ENCODE results near the gene MAP7D1. TPM values are rescaled to one million over a fixed set of nuclear protein-coding genes. Genes with fewer than 3 reads are reported as not detected.

Gene MAP7D1
- total RNA-seq, 4 donors from 2014 or later: 376 to 967 (median 474) TPM

GRCh38 chr1:36148821-36149236, 7.1 kb upstream of the MAP7D1 start:
- H3K27ac ChIP-seq: peak overlapping the region; percentile 90 to 100 (median 98)
- peaks cover 37 to 54% of the 10 kb centered on the region in 2 donors for H3K4me1 ChIP-seq
- no peaks in the 10 kb centered on the region for H3K9me3 ChIP-seq
- H3K4me3 ChIP-seq: peak overlapping the region; percentile 70 to 89 (median 80)
- ATAC-seq: no peak
- DNase-seq: no peak
- intact Hi-C loops (cut with DNase I; ENCODE audit: low total_unique reads): loop anchor here (1.0 to 2.0 kb wide), 6 partner anchors 26 to 1710 kb away; partner anchors contain the start of genes MTF1 and THRAP3
- no peaks in the 10 kb centered on the region for H3K27me3 ChIP-seq
- TF ChIP-seq CTCF (IDR thresholded peaks at IDR 0.05 in 4 of 5, conservative IDR thresholded peaks at IDR 0.05 in 1 of 5) (no peak), POLR2A (IDR thresholded peaks at IDR 0.05) (no peak)
- in situ Hi-C loops (cut with MboI; ENCODE audit: low sequenced_read_pairs in 4 of 4): loop anchor here in 1 of 4 donors (10.0 kb wide), 1 partner anchor 54 kb away; no protein-coding TSS in a partner anchor
- peaks cover 0 to 4% of the 10 kb centered on the region in 2 donors for H3K36me3 ChIP-seq

- peak; percentile 78 to 87 for ATAC-seq
- TF ChIP-seq CTCF (IDR thresholded peaks at IDR 0.05 in 4 of 5, conservative IDR thresholded peaks at IDR 0.05 in 1 of 5) (peak; percentile 96 to 98 (median 97)), POLR2A (IDR thresholded peaks at IDR 0.05) (peak; percentile 97 to 98)
- peaks cover 37 to 54% of the 10 kb centered on the region in 2 donors for H3K4me1 ChIP-seq
- intact Hi-C loops (cut with DNase I; ENCODE audit: low total_unique reads): loop anchor here (1.0 to 2.0 kb wide), 6 partner anchors 26 to 1709 kb away; partner anchors contain the start of genes MTF1 and THRAP3
- no peaks in the 10 kb centered on the region for H3K27me3 ChIP-seq
- DNase-seq: peak; percentile 100
- peak within 1 kb of the TSS; percentile 70 to 89 (median 80) for H3K4me3 ChIP-seq
- in situ Hi-C loops (cut with MboI; ENCODE audit: low sequenced_read_pairs in 4 of 4): loop anchor here in 1 of 4 donors (10.0 kb wide), 1 partner anchor 55 kb away; no protein-coding TSS in a partner anchor
- peak within 1 kb of the TSS; percentile 90 to 100 (median 98) for H3K27ac ChIP-seq
- H3K9me3 ChIP-seq: no peaks in the 10 kb centered on the region
- H3K36me3 ChIP-seq: peaks cover 0 to 4% of the 10 kb centered on the region in 2 donors
Observed at GRCh38 chr1:36149237-36149972, 6.6 kb upstream of the MAP7D1 start, which contains the start of gene TRAPPC3. TSS of gene TRAPPC3 (minus strand) at chr1:36149486. CDS start at chr1:36149378, 108 bp downstream.

GRCh38 chr1:36149973-36150295, 6.0 kb upstream of the MAP7D1 start:
- Histone ChIP-seq H3K27me3 (no peaks in the 10 kb centered on the region), H3K4me1 (peaks cover 41 to 56% of the 10 kb centered on the region in 2 donors), H3K36me3 (peaks cover 0 to 4% of the 10 kb centered on the region in 2 donors), H3K4me3 (peak overlapping the region in 3 of 4 donors; percentile 11 to 86 (median 18)), H3K27ac (peak overlapping the region; percentile 90 to 100 (median 98)), H3K9me3 (no peaks in the 10 kb centered on the region)
- TF ChIP-seq POLR2A (IDR thresholded peaks at IDR 0.05) (no peak), CTCF (IDR thresholded peaks at IDR 0.05 in 4 of 5, conservative IDR thresholded peaks at IDR 0.05 in 1 of 5) (no peak)
- ATAC-seq (no peak), DNase-seq (no peak)
- in situ Hi-C loops (cut with MboI; ENCODE audit: low sequenced_read_pairs in 4 of 4): loop anchor here in 3 of 4 donors (5.0 to 10.0 kb wide), 4 partner anchors 37 to 137 kb away; no protein-coding TSS in a partner anchor
- intact Hi-C loops (cut with DNase I; ENCODE audit: low total_unique reads): loop anchor here (1.0 to 2.0 kb wide), 6 partner anchors 25 to 1709 kb away; partner anchors contain the start of genes MTF1 and THRAP3

GRCh38 chr1:36150296-36151133, 5.4 kb upstream of the MAP7D1 start:
- ATAC-seq (peak; percentile 66 to 67), DNase-seq (peak; percentile 94 to 98)
- Histone ChIP-seq H3K4me3 (peak overlapping the region; percentile 14 to 86 (median 32)), H3K9me3 (no peaks in the 10 kb centered on the region), H3K4me1 (peaks cover 45 to 61% of the 10 kb centered on the region in 2 donors), H3K36me3 (peaks cover 0 to 4% of the 10 kb centered on the region in 2 donors), H3K27me3 (no peaks in the 10 kb centered on the region), H3K27ac (peak overlapping the region; percentile 90 to 100 (median 98))
- intact Hi-C loops (cut with DNase I; ENCODE audit: low total_unique reads): no loop called here
- in situ Hi-C loops (cut with MboI; ENCODE audit: low sequenced_read_pairs in 4 of 4): loop anchor here in 3 of 4 donors (5.0 to 10.0 kb wide), 3 partner anchors 37 to 137 kb away; no protein-coding TSS in a partner anchor
- TF ChIP-seq CTCF (IDR thresholded peaks at IDR 0.05 in 4 of 5, conservative IDR thresholded peaks at IDR 0.05 in 1 of 5) (no peak), POLR2A (IDR thresholded peaks at IDR 0.05) (peak; percentile 41 to 74)
